ENCODE data around the gene HJV. TPM values are rescaled to one million over a fixed set of nuclear protein-coding genes. Genes with fewer than 3 reads are reported as not detected.
A peak's percentile ranks its signal among the peaks of the same experiment; 100 is the strongest.

The HJV gene
- total and polyA plus RNA-seq, 2 of the 4 experiments (the other 2 are of a cell fraction): not detected

GRCh38 chr1:146032631-146033219 lies 11.2 kb upstream of the HJV start:
- TF ChIP-seq RCOR1 (IDR thresholded peaks at IDR 0.05; ENCODE audit: insufficient replicate concordance, low read length) (no peak), CEBPB (IDR thresholded peaks at IDR 0.05; ENCODE audit: low read depth, low read length) (no peak), BHLHE40 (IDR thresholded peaks at IDR 0.05; ENCODE audit: low read depth, low read length) (no peak), CTCF (conservative IDR thresholded peaks at IDR 0.05; ENCODE audit: low read depth, low read length) (peak; percentile 46), CHD1 (IDR thresholded peaks at IDR 0.05; ENCODE audit: low read depth, low read length) (no peak), USF2 (IDR thresholded peaks at IDR 0.05; ENCODE audit: low read depth, low read length) (no peak), NFE2L2 (IDR thresholded peaks at IDR 0.05; ENCODE audit: low read depth, low read length) (no peak), POLR2A (IDR thresholded peaks at IDR 0.05; ENCODE audit: low read depth, low read length) (no peak), MAZ (IDR thresholded peaks at IDR 0.05; ENCODE audit: borderline replicate concordance, low read depth, low read length) (no peak), RFX5 (IDR thresholded peaks at IDR 0.05; ENCODE audit: low read depth, low read length) (no peak), MXI1 (IDR thresholded peaks at IDR 0.05; ENCODE audit: borderline replicate concordance, low read depth, low read length) (no peak), SMC3 (IDR thresholded peaks at IDR 0.05; ENCODE audit: low read depth, low read length) (0 out of 2 replicates have a peak, but pooled peaks have one; percentile 6), RAD21 (IDR thresholded peaks at IDR 0.05; ENCODE audit: low read length) (peak; percentile 36)
- no peaks in the 10 kb centered on the region for H3K79me1 ChIP-seq (ENCODE audit: low read depth in 1 of 2, low read length in 2 of 2)
- ChIA-PET CTCF (interaction anchor here (0.8 to 1.6 kb wide), 7 partner anchors 11 to 188 kb away, joined by 3 to 10 read pairs (median 4); partner anchors contain the start of genes HJV and NUDT17), POLR2A (ENCODE audit: unreplicated experiment) (no interaction called here)
- H3K23ac ChIP-seq (ENCODE audit: low read depth, low read length): no peak overlapping the region
- no peak overlapping the region for H3K4me2 ChIP-seq (ENCODE audit: low read depth, low read length)
- no peak overlapping the region for H4K91ac ChIP-seq (ENCODE audit: insufficient read depth, low read depth, low read length)
- H2BK15ac ChIP-seq (ENCODE audit: low read depth, low read length): no peak overlapping the region
- no peak overlapping the region for H3K4me3 ChIP-seq (ENCODE audit: insufficient read depth, low read depth, low read length)
- H2AFZ ChIP-seq (replicated peaks; ENCODE audit: low read length, poor library complexity): no peak overlapping the region
- peaks cover 3% of the 10 kb centered on the region; the same call in 1 of the 2 replicates for H3K9me1 ChIP-seq (ENCODE audit: insufficient read depth, low read length)
- H3K36me3 ChIP-seq (ENCODE audit: control insufficient read depth, insufficient read depth, low read length): no peaks in the 10 kb centered on the region
- dilution Hi-C loops (cut with HindIII; ENCODE audit: low sequenced_read_pairs, unreplicated experiment) (no loop called here), intact Hi-C loops (cut with micrococcal nuclease) (no loop called here), in situ Hi-C loops (cut with MboI; ENCODE audit: low sequenced_read_pairs) (no loop called here)
- no peaks in the 10 kb centered on the region for H3K9me3 ChIP-seq (ENCODE audit: control insufficient read depth, insufficient read depth, low read length)
- H3K27me3 ChIP-seq (ENCODE audit: control insufficient read depth, insufficient read depth, low read length): no peaks in the 10 kb centered on the region
- no peak overlapping the region for H3K4ac ChIP-seq (ENCODE audit: low read depth, low read length)
- no peak overlapping the region for H2BK20ac ChIP-seq (ENCODE audit: low read depth, low read length)
- H3K27ac ChIP-seq (ENCODE audit: insufficient read depth, low read length): no peak overlapping the region
- no peak overlapping the region for H3K14ac ChIP-seq (replicated peaks; ENCODE audit: low read depth, low read length)
- no peak overlapping the region for H3K9ac ChIP-seq (ENCODE audit: low read depth, low read length)
- 100% methylated on average over 2 of the region's 6 CpGs; no CpG with 5 or more reads in 1 of the 2 experiments for WGBS, 2 experiments (ENCODE audit: extremely low coverage in 2 of 2, insufficient read length in 1 of 2)
- H3K18ac ChIP-seq (ENCODE audit: low read depth, low read length): no peak overlapping the region
- no peak overlapping the region for H2BK5ac ChIP-seq (ENCODE audit: low read depth, low read length, poor library complexity, severe bottlenecking)
- H4K5ac ChIP-seq (ENCODE audit: low read depth, low read length): no peak overlapping the region
- no peak overlapping the region for H3K56ac ChIP-seq (ENCODE audit: extremely low read depth, insufficient read depth, low read length)
- H3K4me1 ChIP-seq (ENCODE audit: control insufficient read depth, insufficient read depth, low read length): no peaks in the 10 kb centered on the region
- ATAC-seq (ENCODE audit: low read depth) (no peak), DNase-seq (peak; percentile 47)
- peaks cover 6% of the 10 kb centered on the region; the same call in 1 of the 2 replicates for H4K20me1 ChIP-seq (ENCODE audit: insufficient read depth, low read length)
- no TSS peak for BruUV-seq (replicated peaks)
- H2AK9ac ChIP-seq (replicated peaks; ENCODE audit: low read depth, low read length, poor library complexity): no peak overlapping the region
- H2BK120ac ChIP-seq (ENCODE audit: low read depth, low read length): no peak overlapping the region
- H2AK5ac ChIP-seq (ENCODE audit: low read depth, low read length): no peak overlapping the region
- peak overlapping the region in 1 of 2 experiments; percentile 53; a peak in 2 of 4 replicates for H4K8ac ChIP-seq (ENCODE audit: low read depth in 2 of 2, low read length in 2 of 2)

Data from IMR-90 (cell line).